GM12892 (cell line): ENCODE data around the gene GALNT9.

Experiments used
- POLR2A ChIP-seq: IDR thresholded peaks from 2 replicates; pipeline ENCODE4 v1.6.1; 2011; ENCODE audit warnings: low read depth, low read length, control low read depth
- POLR2AphosphoS5 ChIP-seq: IDR thresholded peaks from 2 replicates; pipeline ENCODE4 v1.6.1; 2011; ENCODE audit warnings: low read depth, low read length, control low read depth
- TAF1 ChIP-seq: IDR thresholded peaks from 2 replicates; pipeline ENCODE4 v1.6.1; 2011; ENCODE audit warnings: low read depth, mild to moderate bottlenecking, control low read depth, low read length, borderline replicate concordance

GRCh38 chr12:132211816-132212215 is 117.6 kb downstream of the GALNT9 start:
- TF ChIP-seq POLR2A (no peak), POLR2AphosphoS5 (no peak), TAF1 (no peak)
